AG09309 (cell line): ENCODE measurements around the gene SEC61A1.

Experiments used
- DNase-seq: peaks from one replicate; pipeline ENCODE4 v3.0.0-alpha.2; 2010; ENCODE audit warnings: low read depth
- H3K4me3 ChIP-seq: 2 replicates; pipeline ENCODE4 v1.5.1; 2011; ENCODE audit warnings: mild to moderate bottlenecking, low read depth, low read length, moderate library complexity; ENCODE audit not compliant: control insufficient read depth
- TF ChIP-seq, protein P1 (sequence below): IDR thresholded peaks from 2 replicates; pipeline ENCODE4 v1.5.1; 2011; ENCODE audit warnings: mild to moderate bottlenecking, low read depth, low read length, inconsistent platforms; ENCODE audit not compliant: insufficient read depth, control insufficient read depth; ENCODE audit errors: missing control alignments

Gene SEC61A1

DNA sequence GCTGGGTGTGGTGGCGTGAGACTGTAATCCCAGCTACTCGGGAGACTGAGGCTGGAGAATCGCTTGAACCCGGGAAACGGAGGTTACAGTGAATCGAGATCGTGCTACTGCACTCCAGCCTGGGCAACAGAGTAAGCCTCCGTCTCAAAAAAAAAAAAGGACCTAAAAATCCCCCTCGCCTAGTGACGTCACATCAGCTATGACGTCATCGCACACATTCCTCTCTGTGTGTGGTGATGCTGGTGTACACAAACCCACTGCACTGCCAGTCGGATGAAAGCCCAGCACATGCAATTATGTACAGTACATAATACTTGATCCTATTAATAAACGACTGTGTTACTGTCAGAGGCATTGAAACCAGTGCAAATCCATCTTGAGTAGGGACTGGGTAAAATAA, 40.2 kb upstream of the SEC61A1 start:
- TF ChIP-seq, protein P1, sequence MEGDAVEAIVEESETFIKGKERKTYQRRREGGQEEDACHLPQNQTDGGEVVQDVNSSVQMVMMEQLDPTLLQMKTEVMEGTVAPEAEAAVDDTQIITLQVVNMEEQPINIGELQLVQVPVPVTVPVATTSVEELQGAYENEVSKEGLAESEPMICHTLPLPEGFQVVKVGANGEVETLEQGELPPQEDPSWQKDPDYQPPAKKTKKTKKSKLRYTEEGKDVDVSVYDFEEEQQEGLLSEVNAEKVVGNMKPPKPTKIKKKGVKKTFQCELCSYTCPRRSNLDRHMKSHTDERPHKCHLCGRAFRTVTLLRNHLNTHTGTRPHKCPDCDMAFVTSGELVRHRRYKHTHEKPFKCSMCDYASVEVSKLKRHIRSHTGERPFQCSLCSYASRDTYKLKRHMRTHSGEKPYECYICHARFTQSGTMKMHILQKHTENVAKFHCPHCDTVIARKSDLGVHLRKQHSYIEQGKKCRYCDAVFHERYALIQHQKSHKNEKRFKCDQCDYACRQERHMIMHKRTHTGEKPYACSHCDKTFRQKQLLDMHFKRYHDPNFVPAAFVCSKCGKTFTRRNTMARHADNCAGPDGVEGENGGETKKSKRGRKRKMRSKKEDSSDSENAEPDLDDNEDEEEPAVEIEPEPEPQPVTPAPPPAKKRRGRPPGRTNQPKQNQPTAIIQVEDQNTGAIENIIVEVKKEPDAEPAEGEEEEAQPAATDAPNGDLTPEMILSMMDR: no peak
- no peak for DNase-seq

DNA sequence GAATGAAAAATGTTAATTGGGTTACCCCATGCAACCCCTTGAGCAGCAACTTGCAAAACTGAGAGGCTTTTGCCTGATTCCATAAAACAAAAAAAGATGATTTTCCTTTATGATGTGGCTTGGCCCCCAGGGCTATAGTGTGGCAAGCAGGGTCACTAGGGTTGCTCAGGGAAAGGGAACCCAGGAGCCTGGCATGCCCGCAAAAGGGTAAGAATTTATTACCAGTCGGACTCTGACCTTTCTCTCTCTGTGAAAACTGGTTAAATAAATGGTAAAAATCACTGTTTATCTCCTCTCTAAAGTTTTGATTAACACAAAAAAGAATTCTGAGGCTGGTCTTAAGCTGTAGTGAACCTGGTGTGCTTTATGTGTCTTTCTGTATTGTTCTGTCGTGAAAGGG, 37.7 kb upstream of the SEC61A1 start:
- no peak for DNase-seq
- TF ChIP-seq, protein P1: no peak
- H3K4me3 ChIP-seq: no peak overlapping the region

More for the DNA sequence above, 40.2 kb upstream of the SEC61A1 start:
- no peak overlapping the region for H3K4me3 ChIP-seq

DNA sequence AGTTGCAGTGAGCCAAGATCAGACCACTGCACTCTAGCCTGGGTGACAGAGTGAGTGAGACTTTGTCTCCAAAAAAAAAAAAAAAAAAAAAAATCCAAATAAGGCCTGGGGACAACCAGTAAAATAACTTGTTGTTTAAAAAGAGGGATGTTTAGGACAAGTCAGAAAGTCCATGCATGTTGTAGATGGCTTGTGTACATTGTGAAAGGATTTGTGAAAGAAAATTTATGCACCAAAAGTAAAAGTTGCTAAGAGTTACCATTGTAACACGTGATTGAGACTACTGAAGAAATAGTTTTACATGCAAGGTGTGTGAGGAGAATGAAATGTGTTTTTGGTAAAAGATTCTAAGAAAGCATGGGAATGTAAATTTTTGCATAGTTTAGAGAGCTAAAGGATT, 35.7 kb upstream of the SEC61A1 start:
- no peak overlapping the region for H3K4me3 ChIP-seq
- TF ChIP-seq, protein P1: no peak

DNA sequence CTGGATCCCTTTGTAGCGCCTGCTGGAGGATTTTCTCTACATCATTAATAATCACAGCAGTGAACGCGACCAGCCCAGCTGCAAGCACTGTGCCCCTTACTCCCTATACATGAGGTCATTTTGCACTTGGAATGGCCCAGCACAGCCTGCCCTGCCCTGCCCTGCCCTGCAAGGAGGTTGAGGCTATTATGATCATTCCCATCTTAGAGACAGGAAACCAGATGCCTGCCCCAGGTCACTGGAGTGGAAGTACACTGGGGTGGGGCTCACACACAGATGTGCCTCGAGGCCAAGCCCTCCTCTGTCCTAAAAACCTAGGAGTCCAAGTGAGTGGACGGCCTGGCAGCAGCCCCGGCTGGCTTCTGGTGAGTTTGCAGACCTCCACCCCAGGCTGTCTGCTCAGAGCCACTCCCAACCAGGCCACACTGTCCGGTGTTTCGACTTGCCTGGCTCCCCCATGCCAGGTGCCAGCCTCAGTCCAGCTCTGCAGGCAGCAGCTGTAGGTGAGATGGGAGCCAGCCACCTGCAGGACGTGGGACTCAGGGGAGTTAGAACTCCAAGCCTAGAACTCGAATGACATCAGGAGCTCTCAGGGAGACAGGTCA, 30.4 kb upstream of the SEC61A1 start:
- TF ChIP-seq, protein P1: no peak
- no peak for DNase-seq
- no peak overlapping the region for H3K4me3 ChIP-seq

More for the DNA sequence above, 35.7 kb upstream of the SEC61A1 start:
- no peak for DNase-seq

DNA sequence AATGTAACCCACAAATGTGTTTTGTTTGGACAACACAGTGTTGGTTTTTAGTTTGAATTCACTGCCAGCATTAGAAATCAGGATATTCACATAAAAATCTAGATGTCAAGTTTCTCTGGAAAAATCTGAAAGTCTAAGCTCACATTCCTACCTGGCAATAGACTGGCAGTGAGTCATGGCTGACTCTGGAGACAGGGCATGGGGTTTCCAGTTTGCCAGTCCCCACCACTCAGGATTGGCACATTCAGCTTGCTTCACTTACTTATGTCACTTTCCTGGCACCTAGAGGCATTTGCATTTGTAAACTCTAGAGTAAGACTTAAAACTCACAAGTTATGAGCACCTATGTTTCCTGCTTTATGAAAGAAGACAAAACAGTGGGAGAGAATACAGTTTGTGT, 19.1 kb upstream of the SEC61A1 start:
- TF ChIP-seq, protein P1: no peak
- H3K4me3 ChIP-seq: no peak overlapping the region
- no peak for DNase-seq

DNA sequence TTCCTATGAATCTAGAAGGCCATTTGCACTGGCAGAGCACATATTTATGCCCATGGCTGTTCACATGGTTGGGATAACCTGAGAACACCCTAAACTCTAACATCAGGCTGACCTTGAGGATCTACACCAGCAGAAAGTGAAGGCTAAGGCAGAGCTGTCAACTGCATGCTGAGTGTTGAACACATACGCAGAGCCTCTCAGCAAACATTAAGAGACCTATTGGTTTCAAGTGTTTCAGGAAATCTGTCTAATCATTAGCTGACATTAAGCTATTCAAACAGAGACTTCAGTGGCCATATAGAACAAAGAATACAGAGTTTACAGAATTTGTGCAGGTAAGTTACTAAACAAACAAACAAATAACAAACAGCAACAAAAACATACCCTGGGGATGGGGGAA, 16.1 kb upstream of the SEC61A1 start:
- no peak for DNase-seq
- TF ChIP-seq, protein P1: no peak
- H3K4me3 ChIP-seq: no peak overlapping the region

DNA sequence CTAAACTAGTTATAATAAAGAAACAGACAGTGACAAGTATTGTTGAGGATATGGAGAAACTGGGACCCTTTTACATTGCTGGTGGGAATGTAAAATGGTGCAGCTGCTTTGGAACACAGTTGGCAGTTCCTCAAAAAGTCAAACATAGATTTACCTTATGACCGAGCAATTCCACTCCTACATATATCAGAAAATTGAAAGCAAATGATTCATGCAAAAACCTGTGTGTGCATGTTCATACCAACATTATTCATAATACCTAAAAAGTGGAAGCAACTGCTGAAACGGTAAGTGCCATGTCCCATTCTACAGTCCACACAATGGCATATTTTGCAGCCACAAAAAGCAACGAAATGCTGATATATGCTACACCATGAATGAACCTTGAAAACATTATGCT, 12.2 kb upstream of the SEC61A1 start:
- TF ChIP-seq, protein P1: no peak
- no peak for DNase-seq
- H3K4me3 ChIP-seq: no peak overlapping the region
